PC-9 (cell line): ENCODE measurements around the gene ASPN.

Experiments
- CTCF ChIP-seq: fragments of 200-600 bp; sonication (generic); conservative IDR thresholded peaks from 2 replicates; pipeline ENCODE4 v1.6.1; 2017; ENCODE audit warnings: mixed run types, antibody characterized with exemption, mild to moderate bottlenecking, moderate library complexity
- EZH2 ChIP-seq: fragments of 200-600 bp; sonication (generic); IDR thresholded peaks from 2 replicates; pipeline ENCODE4 v1.8.0; 2017; ENCODE audit warnings: antibody characterized with exemption, low read depth

- TF ChIP-seq CTCF (no peak), EZH2 (no peak)
Observed at GRCh38 chr9:92439921-92440750, 42.2 kb downstream of the ASPN start.
